ENCODE measurements around the gene KIFAP3.

DNA sequence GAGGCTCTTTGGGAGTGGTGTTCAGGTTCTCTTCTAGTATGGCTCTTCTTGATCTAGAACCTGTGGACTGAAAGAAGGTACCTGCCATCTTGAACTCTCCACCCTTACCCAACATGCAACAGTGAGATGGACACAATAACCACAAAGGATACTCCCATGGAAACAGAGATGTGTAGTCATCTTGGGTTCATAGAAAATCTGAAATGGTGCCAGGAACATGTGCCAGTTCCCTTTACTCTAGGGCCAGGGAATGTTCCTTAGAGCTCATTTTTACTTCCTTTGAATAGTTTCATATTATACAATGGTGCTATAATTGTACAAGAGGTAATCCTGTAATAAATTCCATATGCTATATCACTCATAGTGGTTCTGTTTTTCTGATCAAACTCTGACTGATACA, 167.6 kb downstream of the KIFAP3 start:
- TF ChIP-seq, protein P1, sequence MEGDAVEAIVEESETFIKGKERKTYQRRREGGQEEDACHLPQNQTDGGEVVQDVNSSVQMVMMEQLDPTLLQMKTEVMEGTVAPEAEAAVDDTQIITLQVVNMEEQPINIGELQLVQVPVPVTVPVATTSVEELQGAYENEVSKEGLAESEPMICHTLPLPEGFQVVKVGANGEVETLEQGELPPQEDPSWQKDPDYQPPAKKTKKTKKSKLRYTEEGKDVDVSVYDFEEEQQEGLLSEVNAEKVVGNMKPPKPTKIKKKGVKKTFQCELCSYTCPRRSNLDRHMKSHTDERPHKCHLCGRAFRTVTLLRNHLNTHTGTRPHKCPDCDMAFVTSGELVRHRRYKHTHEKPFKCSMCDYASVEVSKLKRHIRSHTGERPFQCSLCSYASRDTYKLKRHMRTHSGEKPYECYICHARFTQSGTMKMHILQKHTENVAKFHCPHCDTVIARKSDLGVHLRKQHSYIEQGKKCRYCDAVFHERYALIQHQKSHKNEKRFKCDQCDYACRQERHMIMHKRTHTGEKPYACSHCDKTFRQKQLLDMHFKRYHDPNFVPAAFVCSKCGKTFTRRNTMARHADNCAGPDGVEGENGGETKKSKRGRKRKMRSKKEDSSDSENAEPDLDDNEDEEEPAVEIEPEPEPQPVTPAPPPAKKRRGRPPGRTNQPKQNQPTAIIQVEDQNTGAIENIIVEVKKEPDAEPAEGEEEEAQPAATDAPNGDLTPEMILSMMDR (conservative IDR thresholded peaks at IDR 0.05; ENCODE audit: low read length) = no peak
- no peak for TF ChIP-seq EZH2phosphoT487 (IDR thresholded peaks at IDR 0.05; ENCODE audit: borderline replicate concordance, low read depth, low read length)

All from OCI-LY7 (cell line).